AG04450 (cell line): ENCODE measurements around the gene AHRR. TPM values are rescaled to one million over a fixed set of nuclear protein-coding genes. Genes with fewer than 3 reads are reported as not detected.
A peak's percentile ranks its signal among the peaks of the same experiment; 100 is the strongest.

Experiments
- CTCF ChIA-PET: fragments of 300-600, 350-600 bp; formaldehyde crosslinking; extraction: SDS; loops from one replicate; lab custom pipeline; 2022; ENCODE audit warnings: antibody characterized with exemption, inconsistent platforms; lab: Charles Lee
- POLR2A ChIA-PET: fragments of 350-600 bp; formaldehyde crosslinking; extraction: SDS; loops from one replicate; lab custom pipeline; 2021; ENCODE audit warnings: antibody characterized with exemption, inconsistent platforms; lab: Yijun Ruan, JAX
- DNase-seq: peaks from one replicate; pipeline ENCODE4 v3.0.0-alpha.2; 2011; ENCODE audit warnings: low read depth, low spot score
- H3K27ac ChIP-seq: one replicate; pipeline ENCODE4 v1.5.1; 2012; ENCODE audit warnings: low read depth, low read length, control low read depth
- H3K27me3 ChIP-seq: one replicate; pipeline ENCODE4 v1.6.0; 2012; ENCODE audit warnings: low read length; ENCODE audit not compliant: control insufficient read depth, insufficient read depth
- H3K4me3 ChIP-seq: 2 replicates; pipeline ENCODE4 v1.5.1; 2011; ENCODE audit warnings: mild to moderate bottlenecking, low read depth, low read length, control low read depth
- H3K9me3 ChIP-seq: 2 replicates; pipeline ENCODE4 v1.5.1; 2012; ENCODE audit warnings: low read length; ENCODE audit not compliant: control insufficient read depth, insufficient read depth
- CTCF ChIP-seq: IDR thresholded peaks from 2 replicates; pipeline ENCODE4 v1.5.1; 2011; ENCODE audit warnings: low read depth, low read length, control low read depth, inconsistent platforms
- polyA plus RNA-seq: library from polyadenylated mRNA; depleted of rRNA; stranded (reverse); fragments of >200 nt; gene quantifications from 2 replicates; pipeline ENCODE4 v1.2.3, GENCODE V29; 2011

Gene AHRR
- polyA plus RNA-seq, 1 experiment = 22.3 TPM

- Histone ChIP-seq H3K4me3 (no peak overlapping the region), H3K27ac (peak overlapping the region; percentile 23), H3K27me3 (no peaks in the 10 kb centered on the region), H3K9me3 (peaks cover 1% of the 10 kb centered on the region; the same call in 1 of the 2 replicates)
- ChIA-PET CTCF (interaction anchor here (0.6 to 1.7 kb wide), 14 partner anchors 9 to 97 kb away, joined by 3 to 11 read pairs (median 3); no protein-coding TSS in a partner anchor), POLR2A (interaction anchor here (1.4 kb wide), 1 partner anchor 17 kb away, joined by 4 read pairs; the partner anchor contains the start of gene AHRR)
- TF ChIP-seq CTCF = peak; percentile 59
- no peak for DNase-seq
These were observed 16.1 kb downstream of the AHRR start for GRCh38 chr5:337563-338130.

- Histone ChIP-seq H3K4me3 (no peak overlapping the region), H3K27me3 (no peaks in the 10 kb centered on the region), H3K9me3 (peaks cover 10% of the 10 kb centered on the region), H3K27ac (no peak overlapping the region)
- DNase-seq = no peak
- CTCF ChIA-PET = no interaction called here
- POLR2A ChIA-PET = no interaction called here
- no peak for TF ChIP-seq CTCF
These were observed 21.3 kb downstream of the AHRR start for GRCh38 chr5:342501-343460.

GRCh38 chr5:343461-344401 is 22.2 kb downstream of the AHRR start:
- no peak for DNase-seq
- H3K27ac ChIP-seq = no peak overlapping the region
- ChIA-PET CTCF (interaction anchor here (0.8 kb wide), 1 partner anchor 265 kb away, joined by 3 read pairs; no protein-coding TSS in a partner anchor), POLR2A (interaction anchor here (1.0 kb wide), 1 partner anchor 22 kb away, joined by 3 read pairs; the partner anchor contains the start of gene AHRR)
- no peaks in the 10 kb centered on the region for H3K27me3 ChIP-seq
- H3K4me3 ChIP-seq = peak overlapping the region; percentile 43
- TF ChIP-seq CTCF = no peak
- H3K9me3 ChIP-seq = peaks cover 10% of the 10 kb centered on the region

- CTCF ChIA-PET = no interaction called here
- Histone ChIP-seq H3K27me3 (no peaks in the 10 kb centered on the region), H3K4me3 (no peak overlapping the region), H3K9me3 (peaks cover 10% of the 10 kb centered on the region), H3K27ac (no peak overlapping the region)
- no peak for DNase-seq
- TF ChIP-seq CTCF = no peak
- POLR2A ChIA-PET = interaction anchor here (1.0 kb wide), 1 partner anchor 23 kb away, joined by 3 read pairs; the partner anchor contains the start of gene AHRR
These were observed 23.2 kb downstream of the AHRR start for GRCh38 chr5:344668-345067.
